Nephron progenitor cell (in vitro differentiated cells): Measurements from ENCODE around the gene TNN.
"Not testable (repeated sequence)": the region's sequence is repeated elsewhere in the genome, so short reads cannot be mapped to it uniquely, and the experiment has no call there.

Experiments
- DNase-seq: peaks from one replicate; pipeline ENCODE4 v3.0.0; 2021
- H3K27ac Mint-ChIP-seq: 2 replicates; pipeline ENCODE4 v1.8.0; 2021; ENCODE audit warnings: mild to moderate bottlenecking, moderate library complexity, mixed read lengths
- H3K27me3 Mint-ChIP-seq: 2 replicates; pipeline ENCODE4 v1.8.0; 2021; ENCODE audit warnings: mild to moderate bottlenecking, low read depth, mixed read lengths; ENCODE audit not compliant: poor library complexity
- H3K36me3 Mint-ChIP-seq: 2 replicates; pipeline ENCODE4 v1.8.0; 2021; ENCODE audit warnings: low read depth, mixed read lengths
- H3K4me1 Mint-ChIP-seq: 2 replicates; pipeline ENCODE4 v1.8.0; 2021; ENCODE audit warnings: mixed read lengths
- H3K4me3 Mint-ChIP-seq: 2 replicates; pipeline ENCODE4 v1.8.0; 2021; ENCODE audit warnings: mild to moderate bottlenecking, moderate library complexity, mixed read lengths
- H3K9me3 Mint-ChIP-seq: 2 replicates; pipeline ENCODE4 v1.8.0; 2021; ENCODE audit warnings: mild to moderate bottlenecking, moderate library complexity, mixed read lengths
- CTCF ChIP-seq: fragments of 200-600 bp; sonication (generic); IDR thresholded peaks from 2 replicates; pipeline ENCODE4 v1.5.0; 2021; ENCODE audit warnings: antibody characterized with exemption

Gene TNN

GRCh38 chr1:175094626-175095025, 27.0 kb downstream of the TNN start:
- no peak overlapping the region for H3K27ac Mint-ChIP-seq
- H3K9me3 Mint-ChIP-seq = no peaks in the 10 kb centered on the region
- H3K27me3 Mint-ChIP-seq = peaks cover 14% of the 10 kb centered on the region
- no peak for DNase-seq
- no peaks in the 10 kb centered on the region for H3K4me1 Mint-ChIP-seq
- no peak for TF ChIP-seq CTCF
- no peaks in the 10 kb centered on the region for H3K36me3 Mint-ChIP-seq
- H3K4me3 Mint-ChIP-seq = no peak overlapping the region

DNA sequence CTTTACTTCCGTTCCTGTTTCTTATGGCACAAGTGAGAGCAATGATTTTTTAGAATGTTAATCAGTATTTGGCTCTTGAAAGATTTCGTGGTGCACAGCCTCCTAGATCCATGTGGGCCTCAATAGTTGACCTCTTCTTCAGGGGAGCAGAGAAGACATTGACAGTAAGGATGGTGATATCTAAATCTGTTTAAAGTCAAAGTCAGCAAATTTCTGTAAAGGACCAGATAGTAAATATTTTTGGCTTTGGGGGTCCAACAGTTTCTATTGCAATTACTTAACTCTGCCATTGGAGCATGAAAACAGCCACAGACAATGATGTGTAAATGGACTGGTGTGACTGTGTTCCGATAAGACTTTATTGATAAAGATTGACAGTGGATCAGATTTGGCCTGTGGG, 27.4 kb downstream of the TNN start:
- Mint-ChIP-seq H3K4me1 (no peaks in the 10 kb centered on the region), H3K4me3 (no peak overlapping the region), H3K27me3 (peaks cover 14% of the 10 kb centered on the region), H3K36me3 (no peaks in the 10 kb centered on the region), H3K27ac (no peak overlapping the region), H3K9me3 (no peaks in the 10 kb centered on the region)
- TF ChIP-seq CTCF = no peak
- no peak for DNase-seq

DNA sequence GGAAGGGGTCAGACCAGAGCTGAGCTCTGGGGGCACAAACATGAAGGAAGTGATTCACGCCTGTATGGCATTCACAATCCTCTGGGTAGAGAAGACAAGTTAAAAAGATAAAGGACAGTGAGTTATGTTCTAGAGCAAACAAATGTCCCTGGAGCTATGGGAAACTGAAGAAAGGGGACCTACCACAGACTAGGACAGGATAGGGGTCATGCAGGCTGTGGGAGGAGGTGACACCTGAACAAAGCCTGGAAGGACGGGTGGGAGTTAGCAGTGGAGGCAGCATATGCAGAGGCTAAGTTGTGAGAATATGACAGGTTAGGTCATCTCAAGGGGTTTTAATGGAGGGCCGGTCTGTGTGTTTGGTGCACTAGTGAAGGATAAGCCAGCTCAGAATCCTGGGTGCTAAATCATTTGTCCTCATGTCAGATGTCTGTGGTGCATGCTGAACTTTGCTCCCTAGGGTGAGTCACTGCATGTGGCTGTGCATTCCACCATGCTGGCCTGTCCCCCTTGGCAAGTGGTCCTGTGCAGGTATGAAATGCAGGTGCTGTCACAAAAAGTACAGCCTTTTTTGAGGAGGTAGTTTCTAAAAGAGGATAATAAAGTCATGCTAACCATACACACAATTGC, 28.5 kb downstream of the TNN start:
- Mint-ChIP-seq H3K9me3 (peaks cover 2% of the 10 kb centered on the region), H3K36me3 (no peaks in the 10 kb centered on the region), H3K27me3 (peaks cover 14% of the 10 kb centered on the region), H3K27ac (no peak overlapping the region), H3K4me1 (no peaks in the 10 kb centered on the region), H3K4me3 (no peak overlapping the region)
- no peak for DNase-seq
- no peak for TF ChIP-seq CTCF

DNA sequence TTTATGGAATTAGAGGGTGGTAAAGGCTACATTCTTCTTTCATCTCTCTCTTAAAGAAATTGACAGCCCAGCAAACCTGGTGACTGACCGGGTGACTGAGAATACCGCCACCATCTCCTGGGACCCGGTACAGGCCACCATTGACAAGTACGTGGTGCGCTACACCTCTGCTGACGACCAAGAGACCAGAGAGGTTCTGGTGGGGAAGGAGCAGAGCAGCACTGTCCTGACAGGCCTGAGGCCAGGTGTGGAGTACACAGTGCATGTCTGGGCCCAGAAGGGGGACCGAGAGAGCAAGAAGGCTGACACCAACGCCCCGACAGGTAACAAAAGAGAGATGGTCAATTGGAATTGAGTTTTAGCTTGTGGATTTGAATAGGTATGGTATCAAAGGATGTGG, 29.7 kb downstream of the TNN start:
- no peaks in the 10 kb centered on the region for H3K4me1 Mint-ChIP-seq
- no peak for DNase-seq
- no peak overlapping the region for H3K4me3 Mint-ChIP-seq
- TF ChIP-seq CTCF = no peak
- no peaks in the 10 kb centered on the region for H3K36me3 Mint-ChIP-seq
- H3K9me3 Mint-ChIP-seq = peaks cover 3% of the 10 kb centered on the region
- H3K27me3 Mint-ChIP-seq = peaks cover 14% of the 10 kb centered on the region
- H3K27ac Mint-ChIP-seq = no peak overlapping the region

DNA sequence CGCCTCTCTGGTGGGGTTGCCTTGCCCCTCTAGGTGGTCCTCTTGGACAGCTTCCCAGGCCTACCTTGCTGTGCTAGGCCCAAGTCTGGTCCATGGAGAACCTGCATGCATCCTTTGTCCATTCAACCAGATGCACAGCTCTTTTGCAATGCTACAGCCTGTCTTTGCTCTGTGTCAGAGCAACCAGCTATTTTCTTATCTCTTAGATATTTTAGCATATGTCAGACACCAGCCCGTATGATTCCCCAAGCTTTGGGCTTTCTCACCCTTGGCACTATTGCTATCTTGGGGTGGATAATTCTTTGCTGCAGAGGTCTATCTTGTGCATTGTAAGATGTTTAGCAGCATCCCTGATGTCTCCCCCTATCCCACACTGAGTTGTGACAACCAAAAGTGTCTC, 32.3 kb downstream of the TNN start:
- peaks cover 14% of the 10 kb centered on the region for H3K9me3 Mint-ChIP-seq
- no peaks in the 10 kb centered on the region for H3K4me1 Mint-ChIP-seq
- TF ChIP-seq CTCF = no peak
- no peak overlapping the region for H3K27ac Mint-ChIP-seq
- DNase-seq = no peak
- peaks cover 4% of the 10 kb centered on the region for H3K36me3 Mint-ChIP-seq
- H3K4me3 Mint-ChIP-seq = no peak overlapping the region
- H3K27me3 Mint-ChIP-seq = peaks cover 10% of the 10 kb centered on the region

GRCh38 chr1:175102166-175102565, 34.5 kb downstream of the TNN start:
- not testable (repeated sequence) for H3K27ac Mint-ChIP-seq, H3K36me3 Mint-ChIP-seq, DNase-seq, H3K27me3 Mint-ChIP-seq, H3K4me1 Mint-ChIP-seq, H3K4me3 Mint-ChIP-seq
- peaks cover 20% of the 10 kb centered on the region for H3K9me3 Mint-ChIP-seq

- peaks cover 35% of the 10 kb centered on the region for H3K9me3 Mint-ChIP-seq
- H3K4me3 Mint-ChIP-seq, H3K36me3 Mint-ChIP-seq, DNase-seq, H3K27ac Mint-ChIP-seq, H3K4me1 Mint-ChIP-seq, H3K27me3 Mint-ChIP-seq: not testable (repeated sequence)
Observed at GRCh38 chr1:175106536-175106935, 38.9 kb downstream of the TNN start.

DNA sequence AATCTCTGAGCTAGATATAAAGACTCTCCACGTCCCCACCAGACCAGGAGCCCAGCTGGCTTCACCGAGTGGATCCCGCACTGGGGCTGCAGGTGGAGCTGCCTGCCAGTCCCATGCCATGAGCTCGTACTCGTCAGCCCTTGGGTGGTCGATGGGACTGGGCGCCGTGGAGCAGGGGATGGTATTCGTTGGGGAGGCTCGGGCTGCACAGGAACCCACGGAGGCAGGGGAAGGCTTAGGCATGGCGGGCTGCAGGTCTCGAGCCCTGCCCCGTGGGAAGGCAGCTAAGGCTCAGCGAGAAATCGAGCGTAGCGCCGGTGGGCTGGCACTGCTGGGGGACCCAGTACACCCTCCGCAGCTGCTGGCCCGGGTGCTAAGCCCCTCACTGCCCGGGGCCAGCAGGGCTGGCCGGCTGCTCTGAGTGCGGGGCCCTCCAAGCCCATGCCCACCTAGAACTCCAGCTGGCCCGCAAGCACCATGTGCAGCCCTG, 40.7 kb downstream of the TNN start:
- H3K27me3 Mint-ChIP-seq, DNase-seq, H3K4me3 Mint-ChIP-seq, H3K27ac Mint-ChIP-seq, H3K4me1 Mint-ChIP-seq, H3K36me3 Mint-ChIP-seq: not testable (repeated sequence)
- peaks cover 46% of the 10 kb centered on the region for H3K9me3 Mint-ChIP-seq
